ENCODE results near the gene CIAO3. TPM values are rescaled to one million over a fixed set of nuclear protein-coding genes. Genes with fewer than 3 reads are reported as not detected.

CIAO3 gene
- total RNA-seq, 1 donor from 2014 or later: 33.7 TPM

DNA sequence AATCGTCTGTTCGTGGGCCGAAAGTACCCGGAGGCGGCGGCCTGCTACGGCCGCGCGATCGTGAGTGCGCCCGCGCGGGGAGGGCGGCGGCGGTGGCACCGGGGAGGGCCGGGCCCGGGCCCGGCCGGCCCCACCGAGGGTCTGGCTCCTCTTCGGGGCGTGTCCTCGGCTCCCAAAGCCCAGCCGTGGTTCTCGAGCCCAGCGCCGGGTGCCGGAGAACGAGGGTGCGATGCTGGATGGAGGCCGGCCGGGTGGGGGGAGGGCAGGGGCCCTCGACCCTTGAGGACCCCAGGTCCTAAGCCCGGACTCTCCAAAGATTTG, 60.2 kb downstream of the CIAO3 start:
- no peak for DNase-seq (ENCODE audit: extremely low read depth, low read depth, low spot score)

- DNase-seq (ENCODE audit: extremely low read depth, low read depth, low spot score): no peak
Observed at GRCh38 chr16:679814-680624, 60.8 kb downstream of the CIAO3 start, which contains the start of gene STUB1. STUB1 (plus strand) TSS chr16:680410; CDS start chr16:680526, 116 bp downstream.

Other genes starting within 250 kb of the CIAO3 start
- 57.0 and 72.5 TPM in 2 replicates for gene CAPN15, start 213.3 kb downstream of the CIAO3 start, total RNA-seq
- gene PRR35, start 180.6 kb downstream of the CIAO3 start, total RNA-seq: not detected in 2 replicates
- 2.7 and 3.3 TPM in 2 replicates for gene NHLRC4, start 174.0 kb downstream of the CIAO3 start, total RNA-seq
- 34.6 and 69.5 TPM in 2 replicates for gene PIGQ, start 171.0 kb downstream of the CIAO3 start, total RNA-seq
- 17.6 and 25.1 TPM in 2 replicates for gene RAB40C, start 150.9 kb downstream of the CIAO3 start, total RNA-seq
- gene WFIKKN1, start 110.0 kb downstream of the CIAO3 start, total RNA-seq: 0.06 TPM in 1 of 2 replicates, not detected in the other
- gene METTL26, start 104.7 kb downstream of the CIAO3 start, total RNA-seq: 163 and 315 TPM in 2 replicates
- 24.1 and 25.7 TPM in 2 replicates for gene MCRIP2, start 99.2 kb downstream of the CIAO3 start, total RNA-seq
- 17.4 and 21.2 TPM in 2 replicates for gene WDR90, start 91.6 kb downstream of the CIAO3 start, total RNA-seq
- gene RHOT2, start 72.9 kb downstream of the CIAO3 start, total RNA-seq: 48.3 and 78.9 TPM in 2 replicates
- gene RHBDL1, start 65.3 kb downstream of the CIAO3 start, total RNA-seq: 0.34 and 1.6 TPM in 2 replicates
- gene STUB1, start 60.6 kb downstream of the CIAO3 start, total RNA-seq: 159 and 240 TPM in 2 replicates
- 60.4 and 70.8 TPM in 2 replicates for gene JMJD8, start 56.7 kb downstream of the CIAO3 start, total RNA-seq
- gene WDR24, start 50.6 kb downstream of the CIAO3 start, total RNA-seq: 9.9 and 12.5 TPM in 2 replicates
- 1.6 TPM in 2 replicates for gene FBXL16, start 35.2 kb downstream of the CIAO3 start, total RNA-seq
- 54.4 and 134 TPM in 2 replicates for gene METRN, start 25.9 kb downstream of the CIAO3 start, total RNA-seq
- 45.4 and 53.0 TPM in 2 replicates for gene ANTKMT, start 19.9 kb downstream of the CIAO3 start, total RNA-seq
- gene CCDC78, start 14.6 kb downstream of the CIAO3 start, total RNA-seq: 0.41 and 3.9 TPM in 2 replicates
- 8.2 and 12.8 TPM in 2 replicates for gene HAGHL, start 13.9 kb downstream of the CIAO3 start, total RNA-seq
- 2.1 and 2.4 TPM in 2 replicates for gene MSLN, start 19.7 kb upstream of the CIAO3 start, total RNA-seq
- 35.9 and 42.1 TPM in 2 replicates for gene RPUSD1, start 47.4 kb upstream of the CIAO3 start, total RNA-seq
- 7.3 and 24.3 TPM in 2 replicates for gene CHTF18, start 47.6 kb upstream of the CIAO3 start, total RNA-seq
- not detected in 2 replicates for gene GNG13, start 59.7 kb upstream of the CIAO3 start, total RNA-seq
- 25.2 and 36.6 TPM in 2 replicates for gene LMF1, start 230.0 kb upstream of the CIAO3 start, total RNA-seq
- 0.06 and 0.19 TPM in 2 replicates for gene SOX8, start 240.8 kb upstream of the CIAO3 start, total RNA-seq